GM21737 (cell line): ENCODE data around the gene EED.
"Not testable (repeated sequence)": the region's sequence is repeated elsewhere in the genome, so short reads cannot be mapped to it uniquely, and the experiment has no call there.

ENCODE experiments used
- ATAC-seq: cut with Tn5 transposase; IDR thresholded peaks from one replicate; pipeline ENCODE4 v1.9.1; 2021; ENCODE audit warnings: mild to moderate bottlenecking, moderate library complexity; ENCODE audit not compliant: unreplicated experiment

EED gene

DNA sequence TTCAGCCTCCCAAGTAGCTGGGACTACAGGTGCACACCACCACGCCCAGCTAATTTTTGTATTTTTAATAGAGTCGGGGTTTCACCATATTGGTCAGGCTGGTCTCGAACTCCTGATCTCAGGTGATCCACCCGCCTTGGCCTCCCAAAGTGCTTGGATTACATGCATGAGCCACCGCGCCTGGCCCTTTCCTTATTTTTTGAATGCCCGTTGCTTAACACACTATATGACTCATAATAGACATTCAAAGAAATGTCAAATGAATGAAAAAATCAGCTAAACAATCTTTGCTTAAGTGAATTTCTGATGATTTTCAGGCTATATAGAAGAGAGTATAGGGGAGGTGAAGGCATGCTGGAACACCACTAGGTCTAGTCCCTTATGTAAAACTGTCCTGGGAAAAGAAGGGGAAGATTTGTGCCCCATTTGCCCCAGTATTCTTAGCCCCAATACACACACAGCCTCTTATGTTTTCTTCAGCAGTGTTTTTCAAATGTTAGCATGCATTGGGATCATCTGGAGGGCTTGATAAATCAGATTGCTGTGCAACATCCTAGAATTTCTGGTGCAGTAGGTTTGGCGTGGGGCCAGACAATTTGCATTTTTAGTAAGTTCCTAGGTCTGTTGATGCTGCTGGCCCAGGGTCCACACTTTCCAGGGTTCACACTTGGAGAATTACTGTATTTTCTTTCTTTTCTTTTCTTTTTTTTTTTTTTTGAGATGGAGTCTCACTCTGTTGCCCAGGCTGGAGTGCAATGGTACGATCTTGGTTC, 45.1 kb downstream of the EED start:
- not testable (repeated sequence) for ATAC-seq

DNA sequence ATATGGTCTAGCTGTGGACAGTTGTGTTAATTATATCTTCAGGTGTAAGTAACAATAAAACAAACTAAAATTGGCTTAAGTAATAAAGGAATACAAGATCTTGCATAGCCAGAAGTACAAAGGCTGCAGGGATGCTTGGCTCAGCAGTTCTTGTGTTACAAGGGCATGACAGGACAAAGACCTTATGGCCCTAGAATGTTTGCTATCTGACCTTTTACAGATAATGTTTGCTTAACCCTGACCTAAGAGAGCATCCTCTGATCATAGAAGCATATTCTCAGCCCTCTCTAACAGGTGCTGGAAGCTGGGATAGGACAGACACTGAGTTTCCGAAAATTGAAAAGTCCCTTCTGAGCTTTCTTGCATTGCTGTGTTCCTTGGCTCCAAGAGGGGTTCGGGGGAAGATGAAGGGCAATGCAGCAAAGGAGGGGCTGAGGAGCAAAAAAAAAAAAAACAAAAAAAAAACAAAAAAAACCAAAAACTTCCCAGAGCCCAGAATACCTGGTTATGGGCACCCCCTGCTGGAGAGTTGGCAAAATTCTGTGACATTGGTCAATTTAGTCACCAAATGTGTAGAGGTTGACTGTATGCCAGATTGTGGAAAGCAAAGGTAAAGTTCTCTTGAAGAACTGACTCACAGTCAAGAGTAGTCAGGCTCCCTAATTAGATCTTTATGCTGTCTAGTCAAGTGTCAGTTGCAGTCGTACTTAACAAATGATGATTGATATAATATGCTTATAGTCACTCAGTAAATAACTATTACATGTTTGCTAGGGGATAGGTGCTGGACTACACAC, 47.1 kb downstream of the EED start:
- no peak for ATAC-seq

DNA sequence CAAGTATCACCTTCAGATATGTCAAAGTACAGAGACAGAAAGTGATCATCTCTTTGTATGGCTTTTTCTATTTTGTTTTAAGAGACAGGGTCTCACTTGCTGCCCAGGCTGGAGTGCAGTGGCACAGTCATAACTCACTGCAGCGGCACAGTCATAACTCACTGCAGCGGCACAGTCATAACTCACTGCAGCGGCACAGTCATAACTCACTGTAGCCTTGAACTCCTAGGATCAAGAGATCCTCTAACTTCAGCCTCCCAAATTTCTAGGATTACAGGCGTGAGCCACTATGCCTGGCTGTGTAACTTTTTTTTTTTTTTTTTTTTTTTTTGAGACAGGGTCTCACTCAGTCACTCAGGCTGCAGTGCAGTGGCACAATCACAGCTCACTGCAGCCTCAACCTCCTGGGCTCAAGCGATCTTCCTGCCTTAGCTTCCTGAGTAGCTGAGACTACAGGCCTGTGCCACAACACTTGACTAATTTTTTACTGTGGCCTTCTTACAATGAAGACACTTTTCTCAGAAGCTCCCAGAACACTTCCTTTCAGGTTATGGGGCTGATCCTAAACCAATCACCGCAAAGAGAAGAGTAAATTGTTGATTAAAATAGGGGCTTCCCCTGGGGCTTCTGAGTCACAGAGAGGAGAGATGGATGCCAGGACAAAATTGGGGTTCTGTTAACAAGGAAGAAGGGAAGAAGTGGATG, 48.5 kb downstream of the EED start:
- ATAC-seq: peak; percentile 64

DNA sequence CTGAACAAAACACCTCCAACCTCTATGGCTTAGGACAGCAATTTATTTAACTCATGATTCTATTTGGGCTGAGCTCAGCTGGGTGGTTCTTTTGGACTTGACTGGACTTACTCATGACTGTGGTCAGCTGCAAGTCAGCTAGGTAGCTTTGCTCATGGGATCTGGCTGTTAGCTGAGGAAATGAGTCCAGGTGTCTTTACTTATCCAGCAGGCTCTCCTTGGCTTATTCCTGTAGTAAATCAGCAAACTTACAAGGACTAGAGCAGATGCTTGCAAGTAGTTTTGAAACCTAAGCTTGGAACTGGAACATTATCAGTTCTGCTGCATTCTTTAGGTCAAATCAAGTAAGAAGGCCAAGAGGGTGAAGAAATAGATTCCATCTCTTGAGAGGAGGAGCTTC, 49.5 kb downstream of the EED start:
- no peak for ATAC-seq

DNA sequence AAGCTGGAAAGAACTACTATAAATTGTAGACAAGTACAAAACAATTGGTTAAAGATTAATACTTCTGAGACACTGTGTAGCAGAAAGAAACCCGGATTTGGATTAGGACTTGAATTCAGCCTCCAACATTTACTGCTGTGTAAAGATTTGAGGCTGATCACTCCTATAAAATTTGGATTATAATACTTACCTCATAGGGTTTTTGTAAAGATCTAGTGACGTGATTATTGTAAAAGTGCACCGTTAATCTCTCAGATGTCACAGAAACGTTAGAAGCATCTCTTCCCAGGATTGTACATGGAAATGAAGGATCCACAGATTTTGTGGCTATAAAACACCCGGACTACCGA, 57.2 kb downstream of the EED start:
- ATAC-seq: peak; percentile 9

DNA sequence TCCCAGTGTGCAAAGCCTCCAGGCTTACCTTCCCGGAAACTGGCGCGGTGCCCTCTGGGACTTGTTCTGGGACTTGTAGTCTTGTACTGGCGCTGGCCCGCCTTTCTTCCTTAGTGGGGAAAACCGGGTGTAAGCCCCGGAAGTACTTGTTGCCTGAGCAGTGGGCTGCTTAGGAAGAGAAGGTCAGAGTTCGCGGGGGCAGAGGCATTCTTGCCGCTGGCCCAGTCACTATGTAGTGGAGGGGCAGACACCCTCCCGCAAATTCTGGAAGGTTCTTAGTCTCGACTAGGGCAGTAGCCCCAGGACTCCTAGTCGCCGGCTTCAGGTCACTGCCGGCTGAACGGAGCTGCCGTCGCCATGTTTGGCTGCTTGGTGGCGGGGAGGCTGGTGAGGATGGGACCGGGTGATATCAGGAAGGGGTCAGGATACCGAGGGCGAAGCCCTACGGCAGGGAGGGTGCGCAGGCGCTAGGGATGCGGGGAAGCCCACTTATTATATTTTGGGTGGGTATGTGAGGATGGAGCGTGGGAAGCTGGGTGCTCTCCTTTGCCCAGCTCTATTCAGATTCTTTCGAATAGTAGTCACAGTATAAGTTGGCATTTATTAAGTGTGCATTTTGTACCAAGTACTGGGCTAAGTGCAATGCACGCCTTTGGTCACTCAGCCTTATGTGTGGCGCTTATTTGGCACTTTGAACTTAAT, 57.7 kb downstream of the EED start, which contains the start of gene HIKESHI:
Gene HIKESHI (plus strand): TSS at position 149 of the 702 bp plus-strand sequence. CDS start 209 bp downstream, at position 358.
- ATAC-seq: peak; percentile 99

DNA sequence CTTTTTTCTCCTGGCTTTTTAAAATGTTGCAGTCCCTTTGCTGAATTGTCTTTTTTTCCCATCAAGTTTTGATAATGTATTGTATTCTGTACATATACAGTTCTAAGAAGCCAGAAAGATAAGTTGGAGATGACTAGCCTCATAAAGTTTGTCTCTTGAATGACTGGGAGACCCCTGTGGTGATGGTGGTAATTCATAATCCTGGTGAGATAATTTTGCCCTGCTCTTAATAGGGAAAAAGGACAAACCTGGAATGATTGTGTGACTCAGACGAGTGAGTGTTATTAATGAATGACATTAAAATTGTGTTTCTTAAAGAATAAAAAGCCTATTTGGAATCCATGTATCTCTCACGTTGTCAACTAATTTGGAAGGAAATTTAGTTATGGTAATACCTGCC, 58.7 kb downstream of the EED start:
- no peak for ATAC-seq

DNA sequence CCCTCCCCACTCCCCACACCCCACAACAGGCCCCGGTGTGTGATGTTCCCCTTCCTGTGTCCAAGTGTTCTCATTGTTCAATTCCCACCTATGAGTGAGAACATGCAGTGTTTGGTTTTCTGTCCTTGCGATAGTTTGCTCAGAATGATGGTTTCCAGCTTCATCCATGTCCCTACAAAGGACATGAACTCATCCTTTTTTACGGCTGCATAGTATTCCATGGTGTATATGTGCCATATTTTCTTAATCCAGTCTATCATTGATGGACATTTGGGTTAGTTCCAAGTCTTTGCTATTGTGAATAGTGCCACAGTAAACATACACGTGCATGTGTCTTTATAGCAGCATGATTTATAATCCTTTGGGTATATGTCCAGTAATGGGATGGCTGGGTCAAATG, 64.2 kb downstream of the EED start:
- ATAC-seq: not testable (repeated sequence)

DNA sequence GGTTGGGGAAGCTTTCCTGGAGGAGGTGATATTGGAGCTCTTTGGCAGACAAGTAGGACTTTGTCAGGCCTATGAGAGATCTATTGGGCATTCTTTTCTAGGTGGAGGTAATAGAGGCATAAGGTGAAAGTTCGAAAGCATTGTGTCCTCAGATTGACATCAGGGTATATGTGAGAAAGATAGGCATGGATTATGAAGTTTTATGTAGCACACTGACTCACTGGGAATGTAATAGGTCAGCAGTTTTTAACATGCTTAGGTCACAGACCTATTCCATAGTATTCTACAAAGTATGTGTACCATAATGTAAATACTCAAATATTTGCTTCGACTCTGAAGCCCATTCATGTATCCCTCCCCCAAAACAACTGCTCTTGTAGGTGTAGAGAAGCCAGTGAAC, 69.2 kb downstream of the EED start:
- ATAC-seq: no peak

DNA sequence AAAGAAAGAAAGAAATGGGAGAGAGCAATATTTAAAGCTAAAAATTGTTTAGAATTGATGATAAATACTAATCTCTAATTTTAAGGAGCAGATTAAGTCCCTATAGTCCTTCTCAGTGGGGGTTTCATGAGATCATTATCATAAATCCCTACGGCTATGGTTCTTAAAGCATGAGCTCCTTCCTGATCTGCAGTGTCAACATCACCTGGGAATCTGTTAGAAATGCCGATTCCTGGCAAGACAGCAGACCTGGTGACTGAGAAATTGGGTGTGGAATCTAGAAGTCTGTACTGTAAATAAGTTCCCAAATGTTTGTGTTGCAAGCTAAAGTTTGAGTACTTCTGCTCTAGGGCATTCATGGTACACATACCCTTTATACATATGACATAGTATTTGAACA, 70.1 kb downstream of the EED start:
- ATAC-seq: no peak
